Fibroblast of the aortic adventitia (primary cell): Measurements from ENCODE around the gene ACAA2. TPM values are rescaled to one million over a fixed set of nuclear protein-coding genes. Genes with fewer than 3 reads are reported as not detected.

ENCODE experiments used
- DNase-seq: peaks from one replicate; pipeline ENCODE4 v3.0.0-alpha.2; 2010; ENCODE audit warnings: low read depth
- H3K4me3 ChIP-seq: 2 replicates; pipeline ENCODE4 v1.5.1; 2011; ENCODE audit warnings: low read depth, mild to moderate bottlenecking, control low read depth, low read length, moderate library complexity
- total RNA-seq: library from RNA; depleted of rRNA; stranded (reverse); fragments of >200 nt; gene quantifications from 2 replicates; pipeline ENCODE4 v1.2.3, GENCODE V29; 2012; ENCODE audit warnings: low replicate concordance
- TF ChIP-seq, protein P1 (sequence below): IDR thresholded peaks from 2 replicates; pipeline ENCODE4 v1.5.1; 2011; ENCODE audit warnings: mild to moderate bottlenecking, low read length, control low read depth, inconsistent platforms; ENCODE audit not compliant: insufficient read depth

ACAA2 gene
- total RNA-seq, 1 donor = 56.8 TPM

- TF ChIP-seq, protein P1, sequence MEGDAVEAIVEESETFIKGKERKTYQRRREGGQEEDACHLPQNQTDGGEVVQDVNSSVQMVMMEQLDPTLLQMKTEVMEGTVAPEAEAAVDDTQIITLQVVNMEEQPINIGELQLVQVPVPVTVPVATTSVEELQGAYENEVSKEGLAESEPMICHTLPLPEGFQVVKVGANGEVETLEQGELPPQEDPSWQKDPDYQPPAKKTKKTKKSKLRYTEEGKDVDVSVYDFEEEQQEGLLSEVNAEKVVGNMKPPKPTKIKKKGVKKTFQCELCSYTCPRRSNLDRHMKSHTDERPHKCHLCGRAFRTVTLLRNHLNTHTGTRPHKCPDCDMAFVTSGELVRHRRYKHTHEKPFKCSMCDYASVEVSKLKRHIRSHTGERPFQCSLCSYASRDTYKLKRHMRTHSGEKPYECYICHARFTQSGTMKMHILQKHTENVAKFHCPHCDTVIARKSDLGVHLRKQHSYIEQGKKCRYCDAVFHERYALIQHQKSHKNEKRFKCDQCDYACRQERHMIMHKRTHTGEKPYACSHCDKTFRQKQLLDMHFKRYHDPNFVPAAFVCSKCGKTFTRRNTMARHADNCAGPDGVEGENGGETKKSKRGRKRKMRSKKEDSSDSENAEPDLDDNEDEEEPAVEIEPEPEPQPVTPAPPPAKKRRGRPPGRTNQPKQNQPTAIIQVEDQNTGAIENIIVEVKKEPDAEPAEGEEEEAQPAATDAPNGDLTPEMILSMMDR = no peak
- no peak overlapping the region for H3K4me3 ChIP-seq
- DNase-seq = no peak
Observed at GRCh38 chr18:49857708-49858107, 44.4 kb upstream of the ACAA2 start.

GRCh38 chr18:49856496-49856895, 43.2 kb upstream of the ACAA2 start:
- TF ChIP-seq, protein P1 = no peak
- H3K4me3 ChIP-seq = no peak overlapping the region
- no peak for DNase-seq

GRCh38 chr18:49855711-49856415, 42.5 kb upstream of the ACAA2 start:
- no peak for DNase-seq
- TF ChIP-seq, protein P1 = no peak
- H3K4me3 ChIP-seq = no peak overlapping the region

DNA sequence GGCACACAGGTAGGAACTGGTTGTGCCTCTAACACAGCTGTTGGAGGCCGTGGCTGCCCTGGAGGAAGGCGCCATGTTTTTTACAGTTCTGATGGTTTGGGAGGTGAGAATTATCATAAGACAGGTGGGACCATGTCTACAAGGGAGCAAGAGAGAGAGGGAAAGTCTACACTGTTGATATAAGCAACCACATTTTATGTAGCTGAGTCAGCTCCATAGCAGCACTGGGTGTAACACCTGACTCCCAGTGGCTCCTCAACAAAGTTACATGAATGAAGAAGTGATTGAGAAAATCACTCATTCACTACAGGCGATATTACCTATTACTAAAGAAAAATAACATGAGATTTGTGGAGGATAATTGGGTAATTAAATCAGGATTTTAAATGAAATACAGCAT, 41.3 kb upstream of the ACAA2 start:
- no peak for DNase-seq
- TF ChIP-seq, protein P1 = no peak
- H3K4me3 ChIP-seq = no peak overlapping the region

- DNase-seq = no peak
- H3K4me3 ChIP-seq = no peak overlapping the region
- TF ChIP-seq, protein P1 = no peak
Observed at GRCh38 chr18:49853436-49853835, 40.1 kb upstream of the ACAA2 start.

DNA sequence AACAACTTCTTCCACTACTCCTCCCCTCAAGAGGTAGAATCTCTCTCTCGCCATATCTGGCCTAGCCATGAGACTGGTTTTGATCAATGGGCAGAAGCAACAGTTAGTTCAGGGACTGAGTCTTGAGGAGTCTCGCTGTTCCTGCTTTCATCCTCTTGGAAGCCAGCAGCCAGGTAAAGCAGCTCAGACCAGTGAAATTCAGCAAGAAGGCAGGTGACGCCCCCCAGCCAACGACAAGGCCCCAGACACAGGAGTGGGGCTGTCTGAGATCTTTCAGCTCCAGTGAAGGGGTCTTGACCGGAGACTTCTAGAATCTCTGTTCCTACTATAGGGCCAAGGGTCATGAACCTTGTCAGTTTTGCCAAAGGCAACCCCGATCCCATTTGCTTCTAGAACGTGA, 39.7 kb upstream of the ACAA2 start:
- TF ChIP-seq, protein P1 = no peak
- H3K4me3 ChIP-seq = no peak overlapping the region
- no peak for DNase-seq

DNA sequence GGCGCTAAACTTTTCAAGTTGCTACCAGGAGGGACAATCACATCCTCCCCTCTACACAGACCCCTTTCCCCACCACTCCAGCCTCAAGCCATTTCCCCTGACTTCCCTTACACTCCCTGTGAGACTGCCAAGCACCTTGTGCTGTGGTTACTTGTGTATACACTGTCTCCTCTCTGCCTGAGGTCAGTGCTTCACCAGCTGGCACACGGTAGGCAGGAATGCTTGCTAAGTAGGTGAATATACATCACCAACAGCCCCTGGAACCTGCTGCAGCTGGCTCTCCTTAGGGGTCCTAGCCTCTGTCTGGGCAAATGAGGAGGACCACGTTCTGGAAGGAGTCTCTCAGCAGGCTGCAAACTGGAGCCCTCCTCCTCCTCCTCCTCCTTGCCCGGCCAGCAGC, 38.3 kb upstream of the ACAA2 start:
- no peak for DNase-seq
- no peak overlapping the region for H3K4me3 ChIP-seq
- TF ChIP-seq, protein P1 = no peak
